OCI-LY1 (cell line): ENCODE results near the gene NAA80.

ENCODE experiments used
- H2AFZ ChIP-seq: fragments of 200-600 bp; sonication (generic), shearing (Covaris generic); 2 replicates; pipeline ENCODE4 v1.6.0; 2014; ENCODE audit warnings: antibody characterized with exemption, mild to moderate bottlenecking, low read length
- H3F3A ChIP-seq: fragments of 200-600 bp; sonication (generic), shearing (Covaris generic); 2 replicates; pipeline ENCODE4 v1.6.0; 2014; ENCODE audit warnings: mild to moderate bottlenecking, antibody characterized with exemption, low read length, moderate library complexity; ENCODE audit not compliant: insufficient read depth
- H3K27ac ChIP-seq: fragments of 200-600 bp; sonication (generic); 2 replicates; pipeline ENCODE4 v1.5.1; 2014; ENCODE audit warnings: low read length, mixed run types, mild to moderate bottlenecking, low read depth; ENCODE audit not compliant: poor library complexity, severe bottlenecking
- H3K27me3 ChIP-seq: fragments of 200-600 bp; sonication (generic); 2 replicates; pipeline ENCODE4 v1.6.0; 2014; ENCODE audit warnings: antibody characterized with exemption, mild to moderate bottlenecking, low read length, moderate library complexity; ENCODE audit not compliant: insufficient read depth
- H3K36me3 ChIP-seq: fragments of 200-600 bp; sonication (generic); 2 replicates; pipeline ENCODE4 v1.6.1; 2014; ENCODE audit warnings: mild to moderate bottlenecking, antibody characterized with exemption, low read length, moderate library complexity, mixed read lengths; ENCODE audit not compliant: insufficient read depth
- H3K4me1 ChIP-seq: fragments of 200-600 bp; sonication (generic); 2 replicates; pipeline ENCODE4 v1.5.1; 2014; ENCODE audit warnings: mild to moderate bottlenecking, low read length, moderate library complexity; ENCODE audit not compliant: insufficient read depth, severe bottlenecking
- H3K4me2 ChIP-seq: fragments of 200-600 bp; sonication (generic), shearing (Covaris generic); 2 replicates; pipeline ENCODE4 v1.6.1; 2014; ENCODE audit warnings: low read length
- H3K4me3 ChIP-seq: fragments of 200-600 bp; sonication (generic); 2 replicates; pipeline ENCODE4 v1.5.1; 2014; ENCODE audit warnings: low read length, low read depth, mild to moderate bottlenecking, mixed read lengths; ENCODE audit not compliant: poor library complexity, severe bottlenecking
- H3K79me2 ChIP-seq: fragments of 200-600 bp; shearing (Covaris generic); 2 replicates; pipeline ENCODE4 v1.6.1; 2016; ENCODE audit warnings: mixed run types, low read length, mixed read lengths; ENCODE audit not compliant: insufficient read depth
- H3K9ac ChIP-seq: fragments of 200-600 bp; sonication (generic), shearing (Covaris generic); 2 replicates; pipeline ENCODE4 v1.6.1; 2014; ENCODE audit warnings: mild to moderate bottlenecking, low read length, mixed read lengths
- H3K9me2 ChIP-seq: fragments of 200-600 bp; sonication (generic), shearing (Covaris generic); 2 replicates; pipeline ENCODE4 v1.6.1; 2014; ENCODE audit warnings: low read depth, mild to moderate bottlenecking, low read length, mixed read lengths
- H3K9me3 ChIP-seq: fragments of 200-600 bp; shearing (Covaris generic); 2 replicates; pipeline ENCODE4 v1.6.1; 2014; ENCODE audit warnings: low read length, mixed read lengths
- H4K20me1 ChIP-seq: fragments of 200-600 bp; sonication (generic), shearing (Covaris generic); 2 replicates; pipeline ENCODE4 v1.6.0; 2016; ENCODE audit warnings: mild to moderate bottlenecking, low read length; ENCODE audit not compliant: insufficient read depth
- CTCF ChIP-seq: fragments of 200-600 bp; sonication (generic), shearing (Covaris generic); IDR thresholded peaks from 2 replicates; pipeline ENCODE4 v1.5.1; 2017; ENCODE audit warnings: mild to moderate bottlenecking, antibody characterized with exemption, low read length, moderate library complexity, mixed read lengths
- EZH2 ChIP-seq: fragments of 200-600 bp; sonication (generic), shearing (Covaris generic); IDR thresholded peaks from 2 replicates; pipeline ENCODE4 v1.8.0; 2017; ENCODE audit warnings: borderline replicate concordance, mixed run types, mild to moderate bottlenecking, antibody characterized with exemption, low read length, moderate library complexity, mixed read lengths

The NAA80 gene

GRCh38 chr3:50246517-50246954 is 52.7 kb downstream of the NAA80 start:
- Histone ChIP-seq H3K36me3 (peaks cover 15% of the 10 kb centered on the region; the same call in 1 of the 2 replicates), H3K9me3 (no peaks in the 10 kb centered on the region), H3K27me3 (no peaks in the 10 kb centered on the region), H3F3A (no peaks in the 10 kb centered on the region), H3K4me1 (peaks cover 45% of the 10 kb centered on the region), H2AFZ (no peak overlapping the region), H3K9me2 (no peaks in the 10 kb centered on the region), H3K9ac (peak overlapping the region; percentile 56; the same call in 1 of the 2 replicates), H4K20me1 (no peaks in the 10 kb centered on the region), H3K27ac (peak overlapping the region; percentile 76), H3K79me2 (peaks cover 7% of the 10 kb centered on the region; the same call in 1 of the 2 replicates), H3K4me3 (peak overlapping the region; percentile 49), H3K4me2 (peak overlapping the region; percentile 64)
- TF ChIP-seq EZH2 (no peak), CTCF (peak; percentile 4; the same call in 1 of the 2 replicates)
